CD4-positive, alpha-beta T cell (primary cell): ENCODE measurements around the gene MST1. TPM values are rescaled to one million over a fixed set of nuclear protein-coding genes. Genes with fewer than 3 reads are reported as not detected.

ENCODE experiments used
- ATAC-seq: fragments of 200-7000 bp; cut with Tn5 transposase; one replicate; pipeline ENCODE4 v1.10.0; 2022; ENCODE audit warnings: mild to moderate bottlenecking; ENCODE audit not compliant: poor library complexity
- CTCF ChIA-PET: fragments of 350-600 bp; sonication (Branson Sonifier 250); formaldehyde crosslinking; loops from one replicate; lab custom pipeline; 2021; ENCODE audit warnings: antibody characterized with exemption, inconsistent platforms; lab: Charles Lee
- POLR2A ChIA-PET: fragments of 350-600 bp; sonication (Branson Sonifier 250); formaldehyde crosslinking; loops from one replicate; lab custom pipeline; 2021; ENCODE audit warnings: antibody characterized with exemption, inconsistent platforms; lab: Charles Lee
- DNase-seq, 14 experiments: peaks; one replicate each; pipeline ENCODE4 v3.0.0-alpha.2; 2013 to 2020; ENCODE audit warnings: mixed read lengths in 2 of 14
- H3K27ac ChIP-seq, 2 donors: one replicate each; pipeline versions ENCODE4 v1.5.1 to v1.7.0; 2013; ENCODE audit warnings: low read length in 2 of 2, low read depth in 1 of 2, mild to moderate bottlenecking in 1 of 2
- H3K27me3 ChIP-seq, 2 experiments: 1 replicate in 1 of 2; 2 replicates in 1 of 2; pipeline versions ENCODE4 v1.6.1 to v1.7.0; 2013; ENCODE audit warnings: low read length in 2 of 2, control low read depth in 1 of 2, mild to moderate bottlenecking in 1 of 2, moderate library complexity in 1 of 2; ENCODE audit not compliant: insufficient read depth in 2 of 2, control insufficient read depth in 1 of 2
- H3K36me3 ChIP-seq: one replicate; pipeline ENCODE4 v1.6.1; 2013; ENCODE audit warnings: low read length, control low read depth; ENCODE audit not compliant: insufficient read depth
- H3K4me1 ChIP-seq: one replicate; pipeline ENCODE4 v1.6.1; 2013; ENCODE audit warnings: low read length, control low read depth; ENCODE audit not compliant: insufficient read depth
- H3K4me3 ChIP-seq: one replicate; pipeline ENCODE4 v1.5.1; 2013; ENCODE audit warnings: mild to moderate bottlenecking, low read length, moderate library complexity
- H3K9me3 ChIP-seq, 2 experiments: 1 replicate in 1 of 2; 2 replicates in 1 of 2; pipeline versions ENCODE4 v1.6.1 to v1.7.0; 2013; ENCODE audit warnings: low read length in 2 of 2, mild to moderate bottlenecking in 2 of 2, control low read depth in 1 of 2, moderate library complexity in 1 of 2; ENCODE audit not compliant: control insufficient read depth in 1 of 2, insufficient read depth in 1 of 2
- H3K27ac Mint-ChIP-seq: one replicate; pipeline ENCODE4 v1.8.0; 2020; ENCODE audit warnings: mixed read lengths
- H3K27me3 Mint-ChIP-seq: one replicate; pipeline ENCODE4 v1.8.0; 2021; ENCODE audit warnings: mixed read lengths
- H3K36me3 Mint-ChIP-seq: one replicate; pipeline ENCODE4 v1.8.0; 2021; ENCODE audit warnings: low read depth, mixed read lengths
- H3K4me1 Mint-ChIP-seq: one replicate; pipeline ENCODE4 v1.8.0; 2021; ENCODE audit warnings: low read depth, mixed read lengths
- H3K4me3 Mint-ChIP-seq: one replicate; pipeline ENCODE4 v1.8.0; 2020; ENCODE audit warnings: mild to moderate bottlenecking, mixed read lengths
- H3K9me3 Mint-ChIP-seq: one replicate; pipeline ENCODE4 v1.8.0; 2020; ENCODE audit warnings: mixed read lengths
- CTCF ChIP-seq: fragments of 200-600 bp; IDR thresholded peaks from one replicate; pipeline ENCODE4 v1.8.0; 2022; ENCODE audit warnings: antibody characterized with exemption, mild to moderate bottlenecking
- intact Hi-C, 2 experiments: fragments of 100-400 bp; cut with DNase I in 1 of 2; cut with micrococcal nuclease in 1 of 2; formaldehyde crosslinking; loops; one replicate each; pipeline versions ENCODE4 v1.15.1 to v1.9.0; 2023 to 2025; cut with DNase I, micrococcal nuclease
- total RNA-seq, 174 experiments: library from RNA in 2 of 174; stranded (reverse) in 2 of 174; gene quantifications; one replicate each; pipeline ENCODE4 v1.2.3 and lab custom pipeline; 2021 to 2026

Gene MST1
- total RNA-seq, 2 experiments from 2014 or later = 7.8 TPM

DNA sequence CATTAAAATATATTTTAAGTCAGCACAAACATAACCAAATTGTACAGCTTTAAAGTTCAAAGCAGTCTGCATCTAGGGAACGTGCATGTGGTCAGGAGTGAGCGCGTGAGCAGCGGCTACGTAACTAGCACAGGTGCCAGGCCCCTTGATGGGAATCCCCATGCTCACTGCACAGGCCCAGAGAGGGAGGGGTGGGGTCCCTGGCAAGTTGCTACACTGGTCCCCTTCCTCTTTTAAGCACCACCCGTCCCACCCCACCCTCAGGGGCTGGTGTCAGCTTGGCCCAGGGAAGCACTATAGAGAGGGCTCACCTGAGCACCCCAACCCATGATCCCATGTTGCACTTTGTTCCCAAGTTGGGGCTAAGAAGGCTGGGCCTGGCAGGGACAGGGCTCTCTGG lies 35.3 kb upstream of the MST1 start:
- Histone ChIP-seq H3K27ac (peak overlapping the region; percentile 95 to 96), H3K4me1 (peaks cover 31% of the 10 kb centered on the region), H3K36me3 (peaks cover 40% of the 10 kb centered on the region), H3K4me3 (peak overlapping the region; percentile 99), H3K9me3 (no peaks in the 10 kb centered on the region), H3K27me3 (no peaks in the 10 kb centered on the region)
- TF ChIP-seq CTCF = no peak
- ChIA-PET POLR2A (interaction anchor here (0.6 to 1.3 kb wide), 3 partner anchors 32 to 79 kb away, joined by 3 to 4 read pairs (median 3); partner anchors contain the start of gene INKA1), CTCF (no interaction called here)
- ATAC-seq (no peak), DNase-seq (peak in 7 of 14 experiments; percentile 22 to 88 (median 38))
- Mint-ChIP-seq H3K36me3 (peaks cover 42% of the 10 kb centered on the region), H3K4me1 (peaks cover 37% of the 10 kb centered on the region), H3K27me3 (no peaks in the 10 kb centered on the region), H3K4me3 (peak overlapping the region; percentile 98), H3K9me3 (no peaks in the 10 kb centered on the region), H3K27ac (peak overlapping the region; percentile 93)
- intact Hi-C loops = loop anchor here in 1 of 2 experiments (1.0 kb wide), 1 partner anchor 50 kb away; the partner anchor contains the start of gene APEH

DNA sequence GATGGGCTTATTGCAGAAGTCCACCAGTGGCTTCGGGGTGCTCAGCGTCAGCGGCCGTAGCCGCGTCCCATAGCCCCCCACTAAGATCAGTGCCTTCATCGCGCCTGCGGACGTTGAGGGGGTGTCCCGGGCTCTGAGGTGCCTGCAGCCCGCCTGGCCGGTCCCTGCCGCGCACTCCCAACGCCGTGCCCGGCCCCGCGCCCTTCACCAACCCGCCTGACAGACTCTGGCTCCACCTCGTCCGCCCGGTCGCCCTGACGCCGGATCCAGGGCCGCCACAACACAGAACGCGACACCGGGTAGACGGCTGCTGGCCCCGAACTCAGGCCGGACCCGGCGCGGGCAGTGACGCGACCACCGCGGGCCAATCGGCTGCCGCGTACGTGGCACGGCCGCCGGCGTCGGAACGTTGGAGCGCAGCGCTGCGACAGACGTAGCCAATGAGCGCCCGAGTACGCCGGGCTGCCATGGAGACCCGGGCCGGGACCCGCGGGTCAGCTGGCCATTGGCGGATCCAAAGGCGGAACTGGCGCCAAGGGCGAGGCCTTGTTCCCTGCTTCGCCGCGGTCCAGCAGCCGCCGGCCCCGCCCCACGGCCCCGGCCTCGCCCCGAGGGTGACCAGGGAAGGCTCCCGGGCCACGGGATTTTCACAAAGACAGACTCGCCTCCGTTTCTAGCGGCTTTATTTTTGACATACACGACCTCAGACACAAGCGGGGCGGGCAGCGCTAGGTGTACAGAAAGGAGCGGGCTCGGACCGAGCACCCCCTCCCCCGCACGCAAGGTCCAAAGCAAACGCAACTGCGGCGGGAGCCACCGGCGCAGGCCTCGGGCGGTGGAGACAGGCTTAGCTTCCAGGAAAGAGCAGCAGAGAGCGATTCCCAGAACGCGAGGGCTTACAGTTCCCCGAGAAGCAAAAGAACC lies 34.6 kb upstream of the MST1 start, which contains the start of gene GMPPB:
Gene GMPPB, minus strand, starts transcription at position 324 of the 924 bp plus-strand sequence. Its CDS starts 225 bp downstream, at position 99.
- peak; percentile 81 to 96 (median 88) for DNase-seq
- Histone ChIP-seq H3K27me3 (no peaks in the 10 kb centered on the region), H3K9me3 (no peaks in the 10 kb centered on the region), H3K4me1 (peaks cover 37% of the 10 kb centered on the region), H3K4me3 (peak within 1 kb of the TSS; percentile 99), H3K36me3 (peaks cover 40% of the 10 kb centered on the region), H3K27ac (peak within 1 kb of the TSS; percentile 96 to 97)
- Mint-ChIP-seq H3K4me1 (peaks cover 44% of the 10 kb centered on the region), H3K27me3 (no peaks in the 10 kb centered on the region), H3K4me3 (peak within 1 kb of the TSS; percentile 98), H3K27ac (peak within 1 kb of the TSS; percentile 93), H3K36me3 (peaks cover 45% of the 10 kb centered on the region), H3K9me3 (no peaks in the 10 kb centered on the region)
- TF ChIP-seq CTCF = no peak
- ChIA-PET POLR2A (interaction anchor here (0.6 to 1.3 kb wide), 3 partner anchors 31 to 79 kb away, joined by 3 to 4 read pairs (median 3); partner anchors contain the start of gene INKA1), CTCF (no interaction called here)
- ATAC-seq = peak; percentile 70
- intact Hi-C loops = loop anchor here in 1 of 2 experiments (1.0 kb wide), 1 partner anchor 50 kb away; the partner anchor contains the start of gene APEH

GRCh38 chr3:49723296-49723627 lies 34.0 kb upstream of the MST1 start:
- peak overlapping the region; percentile 96 to 97 for H3K27ac ChIP-seq
- intact Hi-C loops = no loop called here
- no peak for TF ChIP-seq CTCF
- no peaks in the 10 kb centered on the region for H3K9me3 ChIP-seq
- Mint-ChIP-seq H3K27me3 (no peaks in the 10 kb centered on the region), H3K4me1 (peaks cover 48% of the 10 kb centered on the region), H3K27ac (peak overlapping the region; percentile 93), H3K4me3 (peak overlapping the region; percentile 98), H3K9me3 (no peaks in the 10 kb centered on the region), H3K36me3 (peaks cover 41% of the 10 kb centered on the region)
- H3K4me1 ChIP-seq = peaks cover 43% of the 10 kb centered on the region
- ChIA-PET CTCF (no interaction called here), POLR2A (interaction anchor here (0.6 to 1.3 kb wide), 3 partner anchors 31 to 80 kb away, joined by 3 to 4 read pairs (median 3); partner anchors contain the start of gene INKA1)
- peak; percentile 22 for ATAC-seq
- peak; percentile 30 to 82 (median 54) for DNase-seq
- peaks cover 40% of the 10 kb centered on the region for H3K36me3 ChIP-seq
- H3K4me3 ChIP-seq = peak overlapping the region; percentile 99
- H3K27me3 ChIP-seq = no peaks in the 10 kb centered on the region
